HFFc6 (cell line): ENCODE results near the gene HLA-G. TPM values are rescaled to one million over a fixed set of nuclear protein-coding genes. Genes with fewer than 3 reads are reported as not detected.
"Not testable (repeated sequence)": the region's sequence is repeated elsewhere in the genome, so short reads cannot be mapped to it uniquely, and the experiment has no call there.

ENCODE experiments used
- DNase-seq: peaks from one replicate; pipeline ENCODE4 v3.0.0-alpha.2; 2018
- H3K27ac Mint-ChIP-seq: 2 replicates; pipeline ENCODE4 v1.8.0; 2020; ENCODE audit warnings: mild to moderate bottlenecking, mixed read lengths
- H3K27me3 Mint-ChIP-seq: 2 replicates; pipeline ENCODE4 v1.8.0; 2021; ENCODE audit warnings: mild to moderate bottlenecking, moderate library complexity, mixed read lengths; ENCODE audit not compliant: insufficient read depth
- H3K36me3 Mint-ChIP-seq: 2 replicates; pipeline ENCODE4 v1.8.0; 2021; ENCODE audit warnings: low read depth, mixed read lengths
- H3K4me1 Mint-ChIP-seq: 2 replicates; pipeline ENCODE4 v1.8.0; 2020; ENCODE audit warnings: low read depth, mixed read lengths
- H3K4me3 Mint-ChIP-seq: 2 replicates; pipeline ENCODE4 v1.8.0; 2020; ENCODE audit warnings: mild to moderate bottlenecking, moderate library complexity, mixed read lengths
- H3K9me3 Mint-ChIP-seq: 2 replicates; pipeline ENCODE4 v1.8.0; 2020; ENCODE audit warnings: mild to moderate bottlenecking, mixed read lengths
- CTCF ChIP-seq: fragments of 200-600 bp; sonication (generic); IDR thresholded peaks from 2 replicates; pipeline ENCODE4 v1.5.0; 2021; ENCODE audit warnings: antibody characterized with exemption, mild to moderate bottlenecking
- long read RNA-seq: library from polyadenylated mRNA; unstranded; transcript quantifications from one replicate; pipeline ENCODE4 v2.0.0, GENCODE V29; 2019
- total RNA-seq, 6 experiments: library from RNA; stranded (reverse); fragmentation: NEBNext Ultra II Directional; extraction: Animal tissue kit (Norgen Biotek cat#: 25700); gene quantifications; 2 replicates in 1 of 6; 3 replicates in 5 of 6; pipeline ENCODE4 v1.2.3, GENCODE V29; 2021

Gene HLA-G
- total RNA-seq, result under 1 TPM in 4 of 6 experiments, not detected in 2; 0.16 to 0.48 (median 0.24) TPM
- long read RNA-seq, result 0 reads

GRCh38 chr6:29827579-29828470 lies at the start of gene HLA-G:
Gene HLA-G, plus strand, starts transcription at chr6:29827825. Its CDS starts 20 bp downstream, at chr6:29827845.
- Mint-ChIP-seq H3K27ac (no peak within 1 kb of the TSS), H3K9me3 (no peaks in the 10 kb centered on the region), H3K27me3 (peaks cover 50% of the 10 kb centered on the region), H3K4me1 (no peaks in the 10 kb centered on the region), H3K36me3 (no peaks in the 10 kb centered on the region), H3K4me3 (no peak within 1 kb of the TSS)
- no peak for TF ChIP-seq CTCF
- no peak for DNase-seq

- H3K27me3 Mint-ChIP-seq, result peaks cover 36% of the 10 kb centered on the region
- not testable (repeated sequence) for DNase-seq, H3K27ac Mint-ChIP-seq, H3K9me3 Mint-ChIP-seq, H3K36me3 Mint-ChIP-seq, H3K4me1 Mint-ChIP-seq, H3K4me3 Mint-ChIP-seq
These were observed 47.5 kb upstream of the HLA-G start for GRCh38 chr6:29780019-29780698.

GRCh38 chr6:29789176-29789575 lies 38.4 kb upstream of the HLA-G start:
- H3K36me3 Mint-ChIP-seq, result no peaks in the 10 kb centered on the region
- no peak for TF ChIP-seq CTCF
- no peak overlapping the region for H3K4me3 Mint-ChIP-seq
- H3K9me3 Mint-ChIP-seq, result peaks cover 4% of the 10 kb centered on the region
- H3K27me3 Mint-ChIP-seq, result peaks cover 15% of the 10 kb centered on the region
- no peak overlapping the region for H3K27ac Mint-ChIP-seq
- no peak for DNase-seq
- peaks cover 12% of the 10 kb centered on the region; the same call in 1 of the 2 replicates for H3K4me1 Mint-ChIP-seq

- TF ChIP-seq CTCF, result no peak
- DNase-seq, result no peak
- H3K9me3 Mint-ChIP-seq, result peaks cover 4% of the 10 kb centered on the region; the same call in 1 of the 2 replicates
- no peaks in the 10 kb centered on the region for H3K36me3 Mint-ChIP-seq
- H3K4me3 Mint-ChIP-seq, result no peak overlapping the region
- peaks cover 12% of the 10 kb centered on the region; the same call in 1 of the 2 replicates for H3K4me1 Mint-ChIP-seq
- H3K27me3 Mint-ChIP-seq, result peaks cover 18% of the 10 kb centered on the region
- no peak overlapping the region for H3K27ac Mint-ChIP-seq
These were observed 37.0 kb upstream of the HLA-G start for GRCh38 chr6:29790626-29791025.

- Mint-ChIP-seq H3K27ac (no peak overlapping the region), H3K4me3 (peak overlapping the region; percentile 73), H3K27me3 (peaks cover 18% of the 10 kb centered on the region), H3K4me1 (peaks cover 15% of the 10 kb centered on the region), H3K9me3 (peaks cover 4% of the 10 kb centered on the region; the same call in 1 of the 2 replicates), H3K36me3 (no peaks in the 10 kb centered on the region)
- DNase-seq, result no peak
- TF ChIP-seq CTCF, result no peak
These were observed 36.5 kb upstream of the HLA-G start for GRCh38 chr6:29791162-29791561.

- Mint-ChIP-seq H3K4me1 (peaks cover 20% of the 10 kb centered on the region), H3K4me3 (peak overlapping the region; percentile 73), H3K36me3 (no peaks in the 10 kb centered on the region), H3K27ac (no peak overlapping the region), H3K9me3 (peaks cover 4% of the 10 kb centered on the region; the same call in 1 of the 2 replicates), H3K27me3 (peaks cover 18% of the 10 kb centered on the region)
- no peak for DNase-seq
- TF ChIP-seq CTCF, result no peak
These were observed 35.9 kb upstream of the HLA-G start for GRCh38 chr6:29791786-29792122.
